HG03280 (cell line): ENCODE results near the gene PXMP2.
"Not testable (repeated sequence)": the region's sequence is repeated elsewhere in the genome, so short reads cannot be mapped to it uniquely, and the experiment has no call there.

Experiments used
- ATAC-seq: cut with Tn5 transposase; IDR thresholded peaks from one replicate; pipeline ENCODE4 v1.9.1; 2021; ENCODE audit warnings: mild to moderate bottlenecking, moderate library complexity; ENCODE audit not compliant: unreplicated experiment

PXMP2 gene

GRCh38 chr12:132746613-132747012 lies 59.2 kb downstream of the PXMP2 start:
- no peak for ATAC-seq

DNA sequence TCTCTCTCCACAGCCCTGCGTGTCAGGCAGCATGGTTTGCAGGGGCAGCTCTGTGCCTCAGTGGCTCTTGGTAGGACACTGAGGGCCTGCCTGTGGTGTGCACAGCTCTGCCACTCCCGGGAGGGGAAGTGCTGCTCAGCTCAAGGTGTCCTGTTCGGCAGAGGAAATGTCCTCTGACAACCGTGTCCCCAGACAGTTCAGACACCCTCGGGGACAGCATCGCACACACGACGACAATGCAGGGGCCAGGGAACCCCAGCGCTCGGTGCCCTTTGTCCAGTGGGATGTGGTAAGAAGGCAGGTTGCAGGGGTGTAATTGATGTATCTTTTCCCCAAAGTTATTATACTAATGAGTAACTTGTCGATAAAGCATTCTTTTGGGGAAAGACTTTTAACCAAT lies 60.0 kb downstream of the PXMP2 start:
- ATAC-seq: no peak

DNA sequence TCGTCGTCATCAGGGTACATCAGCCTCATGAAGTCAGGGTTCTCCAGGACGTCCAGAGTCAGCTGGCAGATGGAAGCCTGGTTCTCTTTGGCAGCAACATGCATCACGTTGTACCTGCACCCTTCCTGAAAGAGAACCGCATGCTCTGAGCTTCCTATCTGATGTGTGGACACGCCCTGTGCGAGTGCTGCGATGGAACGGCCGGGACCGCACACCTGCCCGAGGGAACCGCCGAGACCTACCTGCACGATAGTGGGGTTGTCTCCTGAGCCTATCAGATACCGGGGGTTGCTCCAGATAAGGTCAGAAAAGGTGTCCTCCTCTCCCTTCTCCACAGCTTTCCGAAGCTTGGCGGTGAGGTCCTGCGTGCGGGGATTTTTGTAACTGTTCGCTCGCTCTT lies 60.5 kb downstream of the PXMP2 start:
- no peak for ATAC-seq

DNA sequence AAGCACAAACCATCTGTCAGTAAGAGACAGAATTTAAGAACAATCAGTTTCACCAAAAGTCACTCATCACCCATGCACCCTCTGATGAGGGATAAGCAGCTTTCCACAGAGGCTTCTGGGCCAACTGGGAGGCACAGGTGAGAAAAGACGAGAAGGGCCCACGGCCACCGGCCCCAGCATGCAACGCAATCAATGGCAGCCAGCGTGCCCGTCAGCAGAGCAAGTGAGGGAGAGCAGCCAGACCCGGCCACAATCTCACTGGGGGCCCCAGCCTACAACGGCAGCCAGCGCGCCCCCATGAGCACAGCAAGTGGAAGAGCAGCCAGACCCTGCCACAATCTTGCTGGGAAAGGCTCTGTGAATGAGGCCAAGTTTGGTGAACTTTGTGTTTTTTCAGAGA lies 60.9 kb downstream of the PXMP2 start:
- no peak for ATAC-seq

- ATAC-seq: not testable (repeated sequence)
Measured at GRCh38 chr12:132753670-132754069, 66.3 kb downstream of the PXMP2 start.

DNA sequence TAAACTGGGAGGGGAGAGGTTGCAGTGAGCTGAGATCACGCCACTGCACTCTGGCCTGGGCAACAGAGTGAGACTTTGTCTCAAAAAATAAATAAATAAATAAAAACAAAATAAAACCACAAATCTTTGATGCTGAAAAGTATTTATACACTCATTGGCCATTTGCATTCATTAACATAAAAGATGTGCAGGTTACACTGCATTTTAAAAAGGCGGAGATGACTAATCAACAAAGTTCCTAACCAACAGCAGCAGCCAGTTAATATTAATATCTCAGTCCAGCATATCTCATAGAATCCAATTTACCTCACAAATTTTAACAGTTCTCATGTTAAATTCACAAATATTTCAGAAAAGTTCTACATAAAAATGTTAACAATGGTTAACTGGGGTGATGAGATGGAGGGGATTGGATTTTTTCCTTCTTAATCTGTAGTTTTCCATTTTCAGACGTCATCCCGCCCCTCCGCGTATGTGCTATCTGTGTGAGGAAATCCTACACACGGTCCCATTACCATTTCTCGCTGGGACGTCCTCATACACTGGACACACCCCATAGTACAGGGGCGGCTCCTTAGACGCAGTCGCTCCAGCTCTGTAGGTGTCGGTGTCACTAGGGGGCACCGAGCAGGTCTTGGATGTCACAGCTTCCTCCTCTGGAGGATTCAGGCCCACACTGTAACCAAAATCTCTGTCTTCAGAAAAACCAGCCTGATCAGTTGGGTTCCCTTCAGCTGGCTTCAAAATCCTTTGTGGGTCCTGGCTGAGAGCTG lies 67.0 kb downstream of the PXMP2 start:
- ATAC-seq: no peak
